RPMI8226 (cell line): ENCODE data around the gene CDK14.
"Not testable (repeated sequence)": the region's sequence is repeated elsewhere in the genome, so short reads cannot be mapped to it uniquely, and the experiment has no call there.

Experiments used
- DNase-seq: peaks from one replicate; pipeline ENCODE4 v3.0.0-alpha.2; 2015

Gene CDK14

GRCh38 chr7:90597563-90598253, 1.6 kb downstream of the CDK14 start:
- no peak for DNase-seq

GRCh38 chr7:90599038-90599437, 2.9 kb downstream of the CDK14 start:
- DNase-seq, result no peak

GRCh38 chr7:90599892-90600555, 3.9 kb downstream of the CDK14 start:
- DNase-seq, result no peak

- no peak for DNase-seq
These were observed 6.2 kb downstream of the CDK14 start for GRCh38 chr7:90602303-90602702.

- no peak for DNase-seq
These were observed 7.2 kb downstream of the CDK14 start for GRCh38 chr7:90603346-90603745.

- no peak for DNase-seq
These were observed 8.3 kb downstream of the CDK14 start for GRCh38 chr7:90604383-90604782.

- DNase-seq, result no peak
These were observed 8.9 kb downstream of the CDK14 start for GRCh38 chr7:90605055-90605454.

GRCh38 chr7:90607196-90607595, 11.1 kb downstream of the CDK14 start:
- no peak for DNase-seq

- no peak for DNase-seq
These were observed 14.0 kb downstream of the CDK14 start for GRCh38 chr7:90610105-90610504.

GRCh38 chr7:90611115-90611514, 15.0 kb downstream of the CDK14 start:
- DNase-seq, result no peak

- DNase-seq, result no peak
These were observed 17.0 kb downstream of the CDK14 start for GRCh38 chr7:90613088-90613498.

GRCh38 chr7:90617442-90617841, 21.3 kb downstream of the CDK14 start:
- no peak for DNase-seq

GRCh38 chr7:90618876-90619275, 22.8 kb downstream of the CDK14 start:
- DNase-seq, result no peak

- DNase-seq, result no peak
These were observed 25.1 kb downstream of the CDK14 start for GRCh38 chr7:90621125-90621746.

- DNase-seq, result no peak
These were observed 25.6 kb downstream of the CDK14 start for GRCh38 chr7:90621747-90622140.

- DNase-seq, result no peak
These were observed 26.5 kb downstream of the CDK14 start for GRCh38 chr7:90622670-90623069.

- DNase-seq, result no peak
These were observed 28.2 kb downstream of the CDK14 start for GRCh38 chr7:90624225-90624911.

GRCh38 chr7:90625051-90625450, 28.9 kb downstream of the CDK14 start:
- DNase-seq, result no peak

- DNase-seq, result no peak
These were observed 29.4 kb downstream of the CDK14 start for GRCh38 chr7:90625562-90625961.

- no peak for DNase-seq
These were observed 29.9 kb downstream of the CDK14 start for GRCh38 chr7:90626013-90626412.

- DNase-seq, result peak; percentile 41
These were observed 33.3 kb downstream of the CDK14 start for GRCh38 chr7:90629297-90629918.

- DNase-seq, result no peak
These were observed 35.4 kb downstream of the CDK14 start for GRCh38 chr7:90631502-90631901.

- not testable (repeated sequence) for DNase-seq
These were observed 43.6 kb downstream of the CDK14 start for GRCh38 chr7:90639683-90640082.
